NCI-H69 (cell line): Measurements from ENCODE around the gene SYNE4.
"Not testable (repeated sequence)": the region's sequence is repeated elsewhere in the genome, so short reads cannot be mapped to it uniquely, and the experiment has no call there.

Experiments used
- DNase-seq: peaks from one replicate; lab custom pipeline; 2025; lab: John Stamatoyannopoulos, UW

The SYNE4 gene

GRCh38 chr19:36008336-36008978 is at the start of gene SYNE4:
TSS of gene SYNE4 (minus strand) at chr19:36008813. CDS start at chr19:36008681, 132 bp downstream.
- DNase-seq: no peak

GRCh38 chr19:36054733-36055686 is 46.4 kb upstream of the SYNE4 start, which contains the start of gene WDR62:
TSS of gene WDR62 (plus strand) at chr19:36054897. CDS start at chr19:36054972, 75 bp downstream.
- DNase-seq: peak; percentile 97

- DNase-seq: peak; percentile 100
These were observed 45.6 kb upstream of the SYNE4 start, which contains the start of gene THAP8 for GRCh38 chr19:36054119-36054732. TSS of gene THAP8 (minus strand) at chr19:36054285. CDS start at chr19:36054217, 68 bp downstream.

GRCh38 chr19:36051637-36052036 is 43.0 kb upstream of the SYNE4 start:
- DNase-seq: peak; percentile 60

- DNase-seq: peak; percentile 65
These were observed 42.6 kb upstream of the SYNE4 start for GRCh38 chr19:36051236-36051635.

- peak; percentile 12 for DNase-seq
These were observed 40.6 kb upstream of the SYNE4 start for GRCh38 chr19:36049080-36049698.

- DNase-seq: no peak
These were observed 39.2 kb upstream of the SYNE4 start for GRCh38 chr19:36047835-36048234.

- DNase-seq: no peak
These were observed 37.9 kb upstream of the SYNE4 start for GRCh38 chr19:36046443-36047050.

GRCh38 chr19:36043952-36044351 is 35.3 kb upstream of the SYNE4 start:
- no peak for DNase-seq

- DNase-seq: no peak
These were observed 33.2 kb upstream of the SYNE4 start for GRCh38 chr19:36041831-36042230.

GRCh38 chr19:36041092-36041491 is 32.5 kb upstream of the SYNE4 start:
- not testable (repeated sequence) for DNase-seq

- DNase-seq: no peak
These were observed 31.9 kb upstream of the SYNE4 start for GRCh38 chr19:36040495-36040894.

GRCh38 chr19:36032251-36033104 is 23.9 kb upstream of the SYNE4 start, which contains the start of gene CLIP3:
TSS of gene CLIP3 (minus strand) at chr19:36032873. CDS start at chr19:36032357, 516 bp downstream.
- peak; percentile 89 for DNase-seq

- no peak for DNase-seq
These were observed 22.7 kb upstream of the SYNE4 start for GRCh38 chr19:36031308-36031707.

- peak; percentile 12 for DNase-seq
These were observed 21.9 kb upstream of the SYNE4 start for GRCh38 chr19:36030264-36031148.

GRCh38 chr19:36028313-36029041 is 19.9 kb upstream of the SYNE4 start:
- no peak for DNase-seq

- DNase-seq: no peak
These were observed 19.1 kb upstream of the SYNE4 start for GRCh38 chr19:36027696-36028095.

GRCh38 chr19:36026091-36026876 is 17.7 kb upstream of the SYNE4 start:
- no peak for DNase-seq
